GM12892 (cell line): ENCODE results near the gene PRRC2B.

Experiments used
- POLR2A ChIP-seq: IDR thresholded peaks from 2 replicates; pipeline ENCODE4 v1.6.1; 2011; ENCODE audit warnings: low read depth, low read length, control low read depth
- POLR2AphosphoS5 ChIP-seq: IDR thresholded peaks from 2 replicates; pipeline ENCODE4 v1.6.1; 2011; ENCODE audit warnings: low read depth, low read length, control low read depth
- TAF1 ChIP-seq: IDR thresholded peaks from 2 replicates; pipeline ENCODE4 v1.6.1; 2011; ENCODE audit warnings: low read depth, mild to moderate bottlenecking, control low read depth, low read length, borderline replicate concordance

DNA sequence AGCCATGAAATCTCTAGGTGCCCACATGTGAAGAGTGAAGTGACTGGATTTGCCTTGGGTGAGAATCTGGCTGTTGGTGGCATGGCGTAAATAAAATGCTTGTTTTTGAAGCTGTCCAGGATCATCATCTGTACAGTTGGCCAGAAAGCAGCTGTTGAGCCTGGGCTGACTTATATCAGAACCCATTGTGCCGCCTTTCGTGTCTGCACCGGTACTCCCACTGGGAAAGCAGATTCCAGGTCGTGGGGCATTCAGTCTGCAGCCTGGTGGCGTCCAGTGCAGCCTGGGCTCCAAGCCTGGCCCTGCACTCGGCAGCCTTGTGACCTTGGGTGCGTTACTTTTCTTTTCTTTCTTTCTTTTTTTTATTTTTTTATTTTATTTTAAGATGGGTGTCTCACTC, 27.8 kb downstream of the PRRC2B start:
- TF ChIP-seq POLR2A: no peak
- no peak for TF ChIP-seq TAF1
- no peak for TF ChIP-seq POLR2AphosphoS5
